Measurements from ENCODE around the gene TNIP1. TPM values are rescaled to one million over a fixed set of nuclear protein-coding genes. Genes with fewer than 3 reads are reported as not detected.

The TNIP1 gene
- total and polyA plus RNA-seq, 10 donors = 67.7 to 260 (median 199) TPM

DNA sequence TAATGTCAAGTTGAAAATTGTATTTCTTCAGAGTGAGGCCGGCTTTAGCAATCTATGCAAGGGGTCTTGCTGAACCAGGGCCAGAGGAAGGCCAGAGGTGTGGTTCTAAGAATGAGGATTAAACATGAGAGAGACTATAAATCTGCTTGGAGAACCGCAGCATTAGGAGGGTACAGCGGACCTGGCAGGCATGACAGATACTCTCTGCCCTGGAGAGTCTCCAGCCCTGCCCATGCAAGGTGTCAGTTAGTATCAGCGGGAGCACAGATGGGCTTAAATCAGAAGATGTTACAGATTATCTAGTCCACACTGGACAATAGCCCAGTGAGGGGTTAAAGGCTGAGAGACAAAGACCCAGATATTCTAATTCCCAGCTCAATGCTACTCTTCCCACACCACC lies 71.9 kb downstream of the TNIP1 start:
- intact Hi-C loops (cut with DNase I; ENCODE audit: low total_unique reads) = no loop called here
- Histone ChIP-seq H3K27me3 (replicated peaks in 1 of 7) (no peaks in the 10 kb centered on the region), H3K36me3 (no peaks in the 10 kb centered on the region), H3K4me1 (peaks cover 12 to 39% (median 23%) of the 10 kb centered on the region in 6 donors), H3K27ac (no peak overlapping the region), H3K9me3 (no peaks in the 10 kb centered on the region), H3K4me3 (no peak overlapping the region)
- no peak for DNase-seq
- TF ChIP-seq POLR2A (IDR thresholded peaks at IDR 0.05) (no peak), POLR2AphosphoS5 (IDR thresholded peaks at IDR 0.05) (no peak)
- TF ChIP-seq, protein P1, sequence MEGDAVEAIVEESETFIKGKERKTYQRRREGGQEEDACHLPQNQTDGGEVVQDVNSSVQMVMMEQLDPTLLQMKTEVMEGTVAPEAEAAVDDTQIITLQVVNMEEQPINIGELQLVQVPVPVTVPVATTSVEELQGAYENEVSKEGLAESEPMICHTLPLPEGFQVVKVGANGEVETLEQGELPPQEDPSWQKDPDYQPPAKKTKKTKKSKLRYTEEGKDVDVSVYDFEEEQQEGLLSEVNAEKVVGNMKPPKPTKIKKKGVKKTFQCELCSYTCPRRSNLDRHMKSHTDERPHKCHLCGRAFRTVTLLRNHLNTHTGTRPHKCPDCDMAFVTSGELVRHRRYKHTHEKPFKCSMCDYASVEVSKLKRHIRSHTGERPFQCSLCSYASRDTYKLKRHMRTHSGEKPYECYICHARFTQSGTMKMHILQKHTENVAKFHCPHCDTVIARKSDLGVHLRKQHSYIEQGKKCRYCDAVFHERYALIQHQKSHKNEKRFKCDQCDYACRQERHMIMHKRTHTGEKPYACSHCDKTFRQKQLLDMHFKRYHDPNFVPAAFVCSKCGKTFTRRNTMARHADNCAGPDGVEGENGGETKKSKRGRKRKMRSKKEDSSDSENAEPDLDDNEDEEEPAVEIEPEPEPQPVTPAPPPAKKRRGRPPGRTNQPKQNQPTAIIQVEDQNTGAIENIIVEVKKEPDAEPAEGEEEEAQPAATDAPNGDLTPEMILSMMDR (IDR thresholded peaks at IDR 0.05 in 8 of 11, conservative IDR thresholded peaks at IDR 0.05 in 3 of 11) = no peak
- WGBS, 5 donors = 86 to 99% (median 96%) methylated on average over 4 of the region's 4 CpGs

DNA sequence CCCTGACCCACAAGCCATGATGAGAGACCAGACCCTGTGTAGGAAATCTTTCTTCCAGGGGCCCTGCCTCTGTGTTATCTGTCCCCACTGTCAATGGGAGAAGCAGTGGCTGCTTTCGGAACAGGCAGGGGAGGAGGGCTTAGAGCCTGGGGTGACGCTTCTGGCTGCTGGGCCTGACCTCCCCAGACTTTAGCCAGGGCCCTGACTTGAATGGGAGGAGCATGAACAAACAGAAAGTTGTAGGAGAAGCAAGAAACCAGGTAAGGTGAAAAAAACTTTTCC lies 72.7 kb downstream of the TNIP1 start:
- WGBS, 5 donors = 38 to 97% (median 72%) methylated on average over 2 of the region's 2 CpGs
- intact Hi-C loops (cut with DNase I; ENCODE audit: low total_unique reads) = no loop called here

DNA sequence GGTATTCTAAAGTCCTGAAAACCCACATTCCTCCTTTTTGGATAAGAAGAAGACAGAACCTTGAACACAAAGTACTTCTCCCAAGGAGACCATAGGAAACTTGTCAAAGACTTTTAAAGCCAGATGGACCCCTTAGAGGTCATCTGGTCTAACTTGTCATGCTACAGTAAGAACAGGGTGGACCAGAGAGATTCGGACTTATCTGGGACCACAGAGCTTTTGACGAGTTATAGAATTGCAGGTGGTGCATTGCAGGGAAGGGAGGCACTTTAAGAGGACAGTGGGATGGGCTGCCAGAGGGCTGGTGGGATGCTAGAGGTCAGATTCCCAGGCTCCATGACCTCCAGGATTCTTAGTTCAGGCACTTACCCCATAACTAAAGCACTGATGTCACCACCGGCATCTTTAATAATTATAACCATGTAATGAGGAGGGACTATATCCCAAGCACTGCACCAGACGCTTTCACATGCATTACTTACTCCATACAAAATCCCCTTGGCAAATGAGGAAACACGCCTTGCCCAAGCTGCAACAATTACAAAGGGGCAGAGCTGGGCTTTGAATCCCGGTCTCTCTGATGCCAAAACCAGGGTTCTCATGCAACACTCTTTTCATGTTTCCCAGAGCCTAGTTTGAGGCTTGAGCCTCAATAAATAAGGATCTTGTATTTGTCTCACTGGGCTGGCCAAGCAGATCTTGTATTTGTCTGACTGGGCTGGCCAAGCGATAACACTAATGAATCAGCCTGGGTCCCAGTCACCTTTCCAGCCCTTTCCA lies 73.2 kb downstream of the TNIP1 start:
- Histone ChIP-seq H3K36me3 (no peaks in the 10 kb centered on the region), H3K27ac (peak overlapping the region in 5 of 8 donors; percentile 76 to 84 (median 78)), H3K9me3 (no peaks in the 10 kb centered on the region), H3K4me1 (peaks cover 12 to 39% (median 23%) of the 10 kb centered on the region in 6 donors), H3K4me3 (no peak overlapping the region), H3K27me3 (replicated peaks in 1 of 7) (no peaks in the 10 kb centered on the region)
- no peak for TF ChIP-seq POLR2AphosphoS5 (IDR thresholded peaks at IDR 0.05)
- TF ChIP-seq, protein P1 (IDR thresholded peaks at IDR 0.05 in 8 of 11, conservative IDR thresholded peaks at IDR 0.05 in 3 of 11) = no peak
- no peak for TF ChIP-seq POLR2A (IDR thresholded peaks at IDR 0.05)
- intact Hi-C loops (cut with DNase I; ENCODE audit: low total_unique reads) = no loop called here
- DNase-seq = no peak
- WGBS, 5 donors = 80 to 86% (median 83%) methylated on average over 7 of the region's 7 CpGs

More for the DNA sequence above, 72.7 kb downstream of the TNIP1 start:
- TF ChIP-seq POLR2AphosphoS5 (IDR thresholded peaks at IDR 0.05) (no peak), POLR2A (IDR thresholded peaks at IDR 0.05) (no peak)
- TF ChIP-seq, protein P1 (IDR thresholded peaks at IDR 0.05 in 8 of 11, conservative IDR thresholded peaks at IDR 0.05 in 3 of 11) = no peak
- Histone ChIP-seq H3K27ac (peak overlapping the region in 4 of 8 donors; percentile 47 to 84 (median 78)), H3K36me3 (no peaks in the 10 kb centered on the region), H3K4me1 (peaks cover 12 to 39% (median 23%) of the 10 kb centered on the region in 6 donors), H3K4me3 (no peak overlapping the region), H3K9me3 (no peaks in the 10 kb centered on the region), H3K27me3 (replicated peaks in 1 of 7) (no peaks in the 10 kb centered on the region)
- no peak for DNase-seq

DNA sequence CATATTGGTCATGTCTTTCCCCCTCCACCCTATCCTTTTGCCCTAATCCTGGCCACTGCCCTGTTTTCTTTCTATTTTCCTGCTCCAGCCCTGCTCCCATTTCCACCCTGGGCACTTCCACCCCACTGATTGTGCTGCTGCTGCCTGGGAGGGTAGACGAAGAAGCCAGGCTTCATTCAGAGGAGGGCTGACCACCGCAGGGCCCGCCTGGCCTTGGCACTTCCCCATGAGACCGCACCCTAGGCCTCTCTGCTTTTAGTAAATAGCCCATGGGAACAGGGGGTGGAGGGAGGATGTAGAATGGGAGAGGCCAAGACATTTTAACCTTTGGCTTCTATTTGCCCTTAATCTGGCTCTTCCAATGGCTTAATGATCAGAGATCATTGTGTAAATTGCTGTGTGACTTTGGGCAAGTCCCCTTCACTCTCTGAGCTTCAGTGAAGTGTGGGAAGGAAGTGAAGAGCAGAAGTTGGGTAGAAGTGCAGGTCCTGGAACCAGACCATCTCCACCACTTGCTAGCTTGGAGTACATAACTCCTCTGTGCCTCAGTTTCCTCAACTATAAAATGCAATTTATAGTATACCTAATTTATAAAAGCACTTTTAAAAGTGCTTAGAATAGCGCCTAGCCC lies 74.0 kb downstream of the TNIP1 start:
- intact Hi-C loops (cut with DNase I; ENCODE audit: low total_unique reads) = no loop called here
- no peak for DNase-seq
- 56 to 70% (median 69%) methylated on average over 5 of the region's 5 CpGs for WGBS, 5 donors
- peaks cover 12 to 39% (median 23%) of the 10 kb centered on the region in 6 donors for H3K4me1 ChIP-seq
- no peaks in the 10 kb centered on the region for H3K36me3 ChIP-seq
- H3K4me3 ChIP-seq = no peak overlapping the region
- H3K9me3 ChIP-seq = no peaks in the 10 kb centered on the region
- peak overlapping the region; percentile 42 to 84 (median 76) for H3K27ac ChIP-seq
- no peaks in the 10 kb centered on the region for H3K27me3 ChIP-seq (replicated peaks in 1 of 7)
- TF ChIP-seq POLR2AphosphoS5 (IDR thresholded peaks at IDR 0.05) = peak; percentile 23 to 52 (median 35)
- no peak for TF ChIP-seq POLR2A (IDR thresholded peaks at IDR 0.05)
- TF ChIP-seq, protein P1 (IDR thresholded peaks at IDR 0.05 in 8 of 11, conservative IDR thresholded peaks at IDR 0.05 in 3 of 11) = no peak

Measured in spleen (tissue), 11 donors.